GM19099 (cell line): ENCODE results near the gene NUP62.

Source experiments
- POLR2A ChIP-seq: IDR thresholded peaks from 3 replicates; pipeline ENCODE4 v1.6.1; 2011; ENCODE audit warnings: low read depth; ENCODE audit not compliant: insufficient read length; ENCODE audit errors: extremely low read depth

Gene NUP62

GRCh38 chr19:49932041-49932451 lies 2.7 kb upstream of the NUP62 start:
- no peak for TF ChIP-seq POLR2A

- no peak for TF ChIP-seq POLR2A
Observed at GRCh38 chr19:49931293-49932040, 2.2 kb upstream of the NUP62 start.

GRCh38 chr19:49930483-49931011 lies 1.2 kb upstream of the NUP62 start:
- no peak for TF ChIP-seq POLR2A

GRCh38 chr19:49929611-49930482 lies 543 bp upstream of the NUP62 start:
- TF ChIP-seq POLR2A, result peak; percentile 98

- TF ChIP-seq POLR2A, result no peak
Observed at GRCh38 chr19:49927526-49928264, 1.6 kb downstream of the NUP62 start.

- TF ChIP-seq POLR2A, result no peak
Observed at GRCh38 chr19:49926515-49926914, 2.8 kb downstream of the NUP62 start.

GRCh38 chr19:49925486-49925885 lies 3.8 kb downstream of the NUP62 start:
- no peak for TF ChIP-seq POLR2A

GRCh38 chr19:49924004-49924880 lies 5.1 kb downstream of the NUP62 start:
- TF ChIP-seq POLR2A, result no peak

GRCh38 chr19:49923055-49924003 lies 6.0 kb downstream of the NUP62 start:
- TF ChIP-seq POLR2A, result no peak

- peak; percentile 20 for TF ChIP-seq POLR2A
Observed at GRCh38 chr19:49921871-49922795, 7.2 kb downstream of the NUP62 start.

GRCh38 chr19:49920624-49921363 lies 8.5 kb downstream of the NUP62 start:
- no peak for TF ChIP-seq POLR2A

GRCh38 chr19:49918089-49918488 lies 11.2 kb downstream of the NUP62 start:
- no peak for TF ChIP-seq POLR2A
